Limb (tissue), 2 donors: ENCODE measurements around the gene ZNF423.

Experiments used
- DNase-seq, 2 donors: peaks; one replicate each; pipeline ENCODE4 v3.0.0-alpha.2; 2016; ENCODE audit errors: extremely low spot score in 2 of 2

Gene ZNF423

DNA sequence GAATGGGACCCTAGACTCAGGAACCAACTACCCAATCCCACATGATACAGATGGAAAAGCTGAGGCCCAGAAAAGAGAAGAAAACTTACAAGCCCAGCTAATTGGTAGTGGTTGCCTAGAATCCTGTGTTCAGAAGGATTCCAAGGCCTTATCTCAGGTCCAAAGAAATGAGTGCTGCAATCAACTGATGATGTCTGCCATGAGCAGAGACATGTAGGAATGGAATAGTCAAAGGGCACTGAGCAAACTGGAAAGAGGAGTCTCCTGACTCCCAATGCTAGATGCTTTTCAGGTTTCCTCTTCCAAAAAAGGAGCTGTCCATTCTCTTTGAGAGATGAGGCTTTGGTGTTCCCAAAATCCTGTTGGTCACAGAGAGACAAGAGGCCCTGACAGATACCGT, 210.6 kb downstream of the ZNF423 start:
- no peak for DNase-seq

DNA sequence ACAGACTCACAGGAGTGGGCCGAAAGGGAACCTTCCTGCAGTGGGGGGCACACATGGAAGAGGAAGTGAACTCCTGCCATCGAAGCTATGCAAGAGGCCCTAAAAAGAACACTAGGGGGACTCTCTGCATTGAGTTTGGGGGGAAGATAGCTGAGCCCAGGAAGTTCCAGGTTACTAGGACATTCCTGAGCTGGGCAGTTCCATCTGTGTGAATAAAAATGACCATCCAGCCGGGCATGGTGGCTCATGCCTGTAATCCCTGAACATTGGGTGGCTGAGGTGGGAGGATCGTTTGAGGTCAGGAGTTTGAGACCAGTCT, 211.8 kb downstream of the ZNF423 start:
- DNase-seq: no peak

DNA sequence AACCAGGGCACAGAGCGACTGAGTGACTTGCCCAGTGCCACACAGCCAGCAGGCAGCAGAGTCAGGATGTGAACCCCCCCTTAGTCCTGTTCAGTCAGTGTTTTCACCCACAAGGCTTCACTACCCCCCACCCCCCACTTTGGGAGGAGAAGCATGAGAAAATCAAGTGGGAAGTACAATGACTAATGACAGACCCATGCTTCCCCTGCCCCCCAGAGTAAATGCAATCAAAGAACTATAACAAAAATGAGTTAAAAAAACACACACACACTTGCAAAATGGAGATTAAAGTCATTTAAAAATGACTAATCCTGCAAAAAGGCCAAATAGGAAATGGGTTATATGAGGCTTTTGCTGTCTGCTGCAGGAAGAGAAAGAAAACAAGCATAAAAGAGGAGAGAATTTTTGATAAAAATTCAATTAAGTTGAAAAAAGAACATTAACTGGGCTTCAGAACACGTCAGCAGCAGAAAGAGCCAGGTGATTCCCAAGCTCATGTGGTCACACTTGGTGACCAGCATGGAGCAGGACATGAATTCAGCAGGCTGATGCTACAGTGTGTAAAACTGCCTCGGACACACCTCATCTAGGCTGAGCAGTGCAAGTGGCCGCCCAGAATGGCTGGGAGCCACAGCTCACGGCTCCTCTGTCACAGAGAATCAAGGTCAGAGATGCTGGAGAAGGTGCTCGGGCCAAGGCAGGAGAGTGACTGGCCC, 212.3 kb downstream of the ZNF423 start:
- no peak for DNase-seq

DNA sequence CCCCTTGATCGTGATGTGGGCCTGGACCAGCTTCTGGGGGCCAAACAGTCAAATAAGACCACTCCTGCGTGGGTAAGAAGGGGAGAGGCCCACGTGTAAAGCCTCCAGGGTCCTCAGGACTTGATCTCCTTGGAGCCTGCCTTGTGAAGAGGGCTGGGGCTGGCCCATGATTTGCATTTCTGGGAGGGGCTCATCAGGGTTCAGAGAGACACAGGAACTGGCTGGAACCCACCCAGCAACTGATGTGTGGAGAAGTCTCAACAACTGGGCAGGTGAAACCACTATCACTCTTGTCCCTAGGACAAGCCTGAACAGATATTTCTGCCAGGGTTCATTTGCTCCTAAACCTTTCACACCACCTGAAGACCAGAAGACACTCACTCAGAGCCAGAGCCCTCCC, 214.7 kb downstream of the ZNF423 start:
- DNase-seq: no peak

DNA sequence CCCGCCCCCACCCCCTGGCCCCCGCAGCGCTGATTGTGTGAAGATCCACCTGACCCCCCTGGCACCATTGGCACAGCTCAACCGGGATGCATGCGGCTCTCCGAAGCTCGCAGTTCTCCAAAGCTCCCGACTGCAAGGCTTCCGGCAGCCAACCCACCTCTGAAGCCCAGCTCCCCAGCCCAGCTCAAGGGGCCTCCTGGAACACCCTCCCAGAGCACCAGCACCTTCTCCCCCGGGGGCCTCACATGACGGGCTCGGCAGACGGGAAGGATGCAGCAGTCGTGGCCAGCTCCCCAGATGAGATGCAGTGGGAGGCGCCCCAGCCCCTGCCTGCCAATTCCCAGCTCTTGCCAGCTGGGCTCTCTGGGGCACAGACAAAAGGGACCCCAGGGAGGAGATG, 215.3 kb downstream of the ZNF423 start:
- no peak for DNase-seq

DNA sequence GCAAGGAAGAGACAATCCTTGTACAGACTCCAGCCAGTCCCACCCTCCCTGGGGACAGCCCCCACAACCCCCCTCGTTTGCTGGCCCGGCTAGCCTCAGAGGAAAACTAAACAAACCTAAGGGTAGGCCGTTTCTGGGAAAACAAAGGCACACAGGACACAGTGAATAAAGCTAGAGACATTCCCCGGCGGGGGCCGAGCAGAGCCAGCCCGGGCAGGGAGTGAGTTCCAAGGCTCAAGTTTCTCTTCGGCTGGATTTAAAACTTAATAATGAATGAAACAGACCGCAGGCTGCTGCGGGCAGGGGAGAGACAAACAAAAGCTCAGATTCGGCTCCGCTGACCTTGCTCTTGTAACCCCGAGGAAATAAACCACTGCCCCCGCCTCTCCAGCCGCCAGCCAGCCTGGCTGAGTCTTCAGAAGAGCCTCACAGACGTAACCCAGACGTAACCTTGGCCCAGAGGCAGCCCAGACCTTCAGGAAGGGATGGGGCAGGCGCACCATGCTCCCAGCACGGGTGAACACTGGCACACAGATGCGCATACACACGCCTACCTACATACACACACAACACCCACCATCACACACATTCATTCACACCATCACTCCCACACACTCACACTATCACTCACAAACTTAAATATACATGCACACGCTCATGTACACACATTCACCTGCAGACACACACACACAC, 216.0 kb downstream of the ZNF423 start:
- DNase-seq: peak; percentile 75 to 77

DNA sequence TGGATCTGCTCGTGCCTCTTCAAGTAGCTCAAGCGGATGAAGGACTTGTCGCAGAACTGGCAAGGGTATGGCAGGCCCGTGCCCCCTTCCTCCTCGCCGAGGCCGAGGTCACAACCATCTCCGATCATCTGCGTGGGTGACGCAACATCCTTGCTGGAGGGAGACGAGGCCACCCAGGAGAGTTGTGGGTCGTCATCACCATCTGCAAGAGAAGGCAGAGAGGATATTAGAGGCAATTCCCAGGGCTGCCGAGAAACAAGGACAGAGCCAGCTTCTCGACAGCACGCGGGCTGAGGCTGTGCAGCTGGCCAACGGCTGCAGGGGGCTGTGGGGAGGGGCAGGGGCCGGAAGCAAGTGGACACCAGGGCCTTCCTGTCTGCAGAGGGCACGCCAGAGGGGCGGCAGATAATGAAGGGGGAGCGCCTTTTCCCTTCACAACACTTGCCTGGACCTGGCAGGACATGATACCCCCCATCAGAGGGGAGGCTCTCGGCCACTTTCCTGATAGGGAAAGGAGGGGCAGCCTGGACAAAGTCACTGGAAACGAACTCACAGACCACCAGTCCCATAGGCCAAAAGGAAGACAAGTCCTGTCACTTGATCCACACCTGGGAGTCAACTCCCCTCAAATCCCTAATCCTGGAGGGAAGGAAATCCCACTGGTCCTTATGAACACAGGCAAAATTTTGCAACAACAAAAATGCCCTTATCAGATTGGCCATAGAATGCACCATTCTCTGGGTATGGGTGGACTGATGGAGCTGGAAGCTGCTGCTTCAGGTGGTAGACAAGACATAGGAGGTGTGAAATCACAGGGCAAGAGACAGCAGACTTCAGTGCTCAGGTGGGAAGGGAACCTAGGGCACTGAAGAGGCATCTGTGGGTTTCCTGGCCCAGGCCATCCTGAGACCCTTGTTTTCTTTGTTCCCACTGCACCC, 217.0 kb downstream of the ZNF423 start:
- no peak for DNase-seq

DNA sequence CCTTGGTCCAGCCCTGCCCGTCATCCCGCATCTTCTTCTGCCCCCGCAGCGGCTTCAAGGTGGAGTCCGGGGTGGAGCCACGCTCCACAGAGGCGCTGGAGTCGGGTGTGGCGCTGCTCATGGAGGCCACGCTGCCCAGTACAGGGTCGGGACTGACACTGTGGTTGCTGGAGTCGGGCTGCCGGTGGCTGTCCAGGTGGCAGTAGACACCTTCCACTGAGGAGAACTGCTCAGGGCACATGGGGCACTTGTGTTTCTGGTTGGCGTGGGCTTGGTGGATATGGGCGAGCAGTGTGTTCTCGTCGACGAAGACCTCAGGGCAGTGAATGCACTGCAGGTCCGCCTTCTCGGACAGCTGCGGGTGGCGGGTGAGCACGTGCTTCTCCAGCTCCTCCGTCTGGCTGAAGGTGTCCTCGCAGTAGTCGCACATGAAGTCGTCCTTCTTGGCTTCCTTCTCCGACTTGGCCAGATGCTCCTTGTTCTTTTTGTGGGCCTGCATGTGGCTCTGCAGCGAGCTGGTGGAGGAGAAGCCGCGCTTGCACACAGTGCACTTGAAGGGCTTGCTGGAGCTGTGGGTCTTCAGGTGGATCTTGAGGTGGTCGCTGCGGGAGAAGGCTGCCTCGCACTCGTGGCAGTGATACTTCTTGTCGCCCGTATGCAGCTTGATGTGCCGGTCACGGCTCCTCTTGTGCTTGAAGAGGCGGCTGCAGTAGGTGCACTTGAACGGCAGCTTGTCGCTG, 217.8 kb downstream of the ZNF423 start:
- no peak for DNase-seq

DNA sequence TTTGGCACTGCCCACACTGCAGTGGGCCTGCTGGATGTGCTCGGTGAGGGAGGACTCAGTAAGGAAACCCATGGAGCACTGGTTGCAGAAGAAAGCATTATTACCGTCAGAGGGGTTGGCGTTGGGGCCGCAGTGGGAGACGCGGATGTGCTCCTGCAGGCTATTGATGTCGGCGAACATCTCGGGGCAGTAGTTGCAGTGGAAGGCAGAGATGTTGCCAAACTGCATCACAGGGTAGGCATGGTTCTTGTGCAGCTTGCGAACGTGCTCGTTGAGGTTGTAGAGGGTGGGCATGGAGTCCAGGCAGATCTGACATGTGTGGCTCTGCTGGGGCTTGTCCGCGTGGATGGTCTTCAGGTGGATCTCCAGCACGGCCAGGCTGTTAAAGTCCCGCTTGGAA, 218.4 kb downstream of the ZNF423 start:
- no peak for DNase-seq

DNA sequence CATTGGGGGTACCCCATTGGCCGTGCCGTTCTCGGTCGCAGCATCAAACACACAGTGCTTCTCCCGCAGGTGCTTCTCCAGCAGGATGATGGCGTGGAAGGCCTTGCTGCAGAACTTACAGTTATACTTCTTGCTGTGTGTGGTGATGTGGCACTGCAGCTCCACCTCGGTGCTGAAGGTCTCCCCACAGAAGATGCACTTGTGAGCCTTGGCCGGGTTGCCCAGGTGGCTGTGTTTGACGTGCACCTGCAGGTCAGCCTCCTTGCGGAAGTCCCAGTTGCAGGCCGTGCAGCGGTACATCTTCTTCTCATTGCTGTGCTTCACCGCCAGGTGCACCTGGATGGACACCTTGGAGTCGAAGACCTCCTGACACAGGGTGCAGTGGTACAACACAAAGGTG, 219.3 kb downstream of the ZNF423 start:
- DNase-seq: no peak

DNA sequence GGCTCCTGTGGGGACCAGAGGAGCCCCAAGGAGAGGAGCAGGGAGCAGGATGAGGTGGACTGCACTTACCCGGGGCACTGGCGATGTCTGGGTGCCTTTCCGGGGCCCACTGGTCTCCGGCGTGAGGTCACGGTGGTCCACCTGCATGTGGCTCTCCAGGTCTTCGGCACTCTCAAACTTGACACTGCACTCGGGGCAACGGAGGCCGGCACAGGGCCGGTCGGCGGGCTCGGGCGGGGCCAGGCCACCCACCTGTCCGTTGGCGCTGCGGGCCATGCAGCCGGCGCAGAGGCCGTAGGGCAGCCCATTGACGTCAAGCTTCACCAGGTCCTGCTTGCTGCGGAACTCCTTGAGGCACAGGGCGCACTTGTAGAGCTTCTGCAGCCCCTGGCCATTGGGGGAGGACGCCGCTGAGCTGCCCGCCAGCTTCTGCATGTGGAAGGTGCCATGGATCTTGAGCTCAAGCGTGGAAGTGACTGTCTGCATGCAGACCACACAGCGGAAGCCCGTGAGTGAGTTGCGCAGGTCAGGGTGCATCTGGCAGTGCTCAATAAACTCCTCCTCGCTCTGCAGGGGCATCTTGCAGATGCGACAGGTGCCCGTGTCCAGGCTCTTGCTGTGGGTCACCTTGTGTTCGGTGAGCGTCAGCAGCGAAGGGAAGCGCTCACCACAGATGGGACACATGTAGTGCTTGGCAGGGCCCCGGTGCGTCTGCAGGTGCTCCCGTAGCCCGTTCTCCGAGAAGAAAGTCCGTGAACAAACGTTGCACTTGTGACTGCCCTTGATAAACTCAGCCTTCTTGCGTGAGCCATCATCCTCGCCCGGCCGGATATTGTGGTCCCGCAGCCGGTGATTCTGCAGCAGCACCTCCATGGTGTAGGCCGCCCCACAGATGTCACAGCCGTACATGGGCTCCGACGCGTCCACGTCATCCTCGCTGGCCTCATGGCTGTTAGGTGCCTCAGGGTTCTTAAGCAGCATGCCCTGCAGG, 220.0 kb downstream of the ZNF423 start:
- peak in 1 of 2 donors; percentile 21 for DNase-seq

DNA sequence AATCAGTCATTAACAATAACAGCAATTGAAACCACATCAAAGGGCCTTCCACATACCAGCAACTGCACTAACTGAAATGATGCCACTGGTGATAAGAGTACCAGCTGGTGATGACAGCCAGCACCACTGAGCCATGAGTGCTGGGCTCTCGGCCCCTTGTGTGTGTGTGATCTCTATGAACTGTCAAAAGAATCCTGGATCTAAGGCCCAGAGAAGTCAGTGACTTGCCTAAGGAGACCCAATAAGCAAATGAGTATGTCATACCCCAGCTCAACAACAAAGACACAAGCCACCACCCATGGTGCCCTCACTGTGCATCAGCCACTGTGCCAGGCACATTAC, 220.9 kb downstream of the ZNF423 start:
- peak in 1 of 2 donors; percentile 7 for DNase-seq

DNA sequence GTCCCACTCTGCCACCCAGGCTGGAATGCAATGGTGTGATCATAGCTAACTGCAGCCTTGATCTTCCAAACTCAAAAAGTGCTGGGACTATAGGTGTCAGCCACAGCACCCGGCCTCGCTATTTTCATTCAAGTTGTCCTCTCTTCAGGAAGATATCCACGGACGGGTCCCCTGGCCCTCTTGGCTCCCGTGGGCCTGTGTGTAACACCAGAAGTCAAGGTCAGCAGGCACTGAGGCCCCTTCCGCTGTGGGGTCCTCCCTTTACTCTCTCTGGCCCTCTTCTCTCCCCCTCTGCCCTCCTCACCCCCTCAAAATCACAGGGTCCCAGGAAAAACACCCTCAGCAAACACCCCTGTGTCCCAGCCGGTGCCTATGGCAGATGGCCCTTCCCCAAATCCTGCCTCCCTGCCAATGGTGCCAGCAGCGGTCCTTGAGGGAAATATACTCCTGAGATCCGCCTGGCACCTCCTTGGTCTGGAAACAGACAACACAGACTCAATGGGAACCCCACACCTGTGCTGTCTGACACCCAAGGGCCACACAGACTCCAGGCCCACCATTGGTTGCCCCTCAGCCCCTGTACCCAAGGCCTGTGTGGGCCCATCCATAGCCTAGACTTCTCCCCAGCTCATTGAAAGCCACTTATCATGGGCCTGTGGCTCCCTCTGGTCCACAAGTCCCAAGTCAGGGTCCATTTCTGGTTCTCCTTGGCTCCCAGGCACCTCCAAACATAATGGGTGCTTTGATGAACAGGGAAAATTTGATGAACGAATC, 221.5 kb downstream of the ZNF423 start:
- peak in 1 of 2 donors; percentile 12 for DNase-seq

DNA sequence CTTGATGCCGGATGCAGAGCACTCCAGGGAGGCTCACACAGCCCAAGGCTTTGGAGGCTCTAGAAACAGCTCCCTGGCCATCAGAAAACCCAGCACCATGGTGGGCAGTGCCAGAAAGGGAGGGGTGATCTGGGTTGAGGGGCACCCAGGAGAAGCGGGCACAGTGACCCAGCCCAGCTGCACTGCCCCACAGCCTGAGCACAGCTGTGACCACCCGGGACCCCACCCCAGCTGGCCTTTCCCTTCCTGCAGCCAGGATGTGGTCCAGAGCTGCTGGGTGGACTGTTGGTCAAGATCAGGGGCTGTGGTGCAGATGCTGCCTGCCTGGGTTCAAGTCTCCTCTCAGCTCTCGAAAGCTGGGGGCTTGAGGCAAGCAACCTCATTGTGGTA, 223.1 kb downstream of the ZNF423 start:
- DNase-seq: peak in 1 of 2 donors; percentile 18

DNA sequence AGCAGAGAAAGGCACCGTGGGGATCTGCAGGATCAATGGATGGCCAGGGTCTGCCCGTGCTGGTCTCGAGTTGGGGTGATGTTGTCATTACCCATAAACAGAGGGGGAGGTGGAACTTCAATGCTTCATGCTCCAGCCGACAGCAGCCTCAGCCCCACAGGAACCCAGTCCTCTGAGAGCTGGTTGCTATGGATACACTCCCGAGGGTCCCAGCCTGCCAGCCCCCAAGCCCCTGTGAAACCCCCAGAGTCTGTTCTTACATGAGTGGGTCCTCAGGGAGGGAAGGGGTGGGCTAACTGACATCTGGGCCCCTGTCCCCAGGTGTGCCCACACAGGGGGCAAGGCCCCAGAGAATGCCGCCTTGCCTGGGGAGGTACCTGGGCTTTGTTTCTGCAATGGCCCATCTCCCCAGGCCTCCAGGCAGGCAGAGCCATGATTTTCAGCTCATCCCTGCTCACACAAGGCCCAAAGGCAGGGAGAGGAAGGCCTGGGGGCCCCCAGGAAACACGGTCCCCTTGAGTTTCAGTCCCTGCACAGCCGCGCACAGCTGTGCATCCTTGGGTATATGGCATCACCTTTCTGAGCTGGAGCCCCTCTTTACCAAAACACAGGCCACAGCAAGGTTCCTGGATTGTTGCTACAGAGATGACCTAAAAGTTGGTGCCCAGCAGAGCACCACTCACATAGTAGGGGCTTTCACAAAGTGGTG, 223.7 kb downstream of the ZNF423 start:
- peak in 1 of 2 donors; percentile 28 for DNase-seq

DNA sequence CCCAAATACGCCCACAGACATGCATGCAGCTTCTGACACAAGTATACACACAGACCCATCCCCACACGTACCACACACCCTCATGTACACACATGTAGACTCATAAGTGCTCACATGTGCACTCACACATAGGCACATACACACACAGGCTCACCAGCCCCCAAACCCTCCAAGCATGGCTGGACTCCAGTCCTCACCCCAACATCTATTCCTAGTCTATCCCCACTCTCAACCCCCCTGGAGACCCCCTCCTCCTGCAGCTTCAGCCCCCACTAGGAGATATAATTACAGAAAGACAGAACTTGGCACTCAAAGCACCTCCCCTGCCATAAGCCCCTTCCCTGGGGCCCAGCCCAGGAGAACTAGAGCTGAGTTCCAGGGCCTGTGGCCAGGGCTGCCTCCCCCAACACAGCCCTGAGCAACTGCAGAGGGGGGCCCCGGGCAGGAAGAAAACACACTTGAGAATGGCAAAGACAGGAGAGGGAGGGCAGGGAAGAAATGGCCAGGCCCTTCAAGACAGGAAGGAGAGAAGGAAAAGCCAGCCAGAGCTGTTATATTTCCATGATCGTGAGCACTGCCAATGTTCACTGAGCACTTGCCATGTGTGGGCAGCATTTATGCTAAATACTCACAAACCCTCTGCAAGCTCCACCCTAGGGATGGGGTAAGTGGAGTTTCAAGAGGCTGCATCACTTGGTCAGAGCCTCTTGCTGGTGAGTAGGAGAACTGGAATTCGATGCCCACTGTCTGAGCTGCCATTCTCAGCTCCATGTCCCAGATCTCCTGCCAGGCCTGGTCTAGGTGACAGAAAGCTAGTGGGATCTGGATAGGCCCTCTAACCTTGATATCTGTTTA, 224.5 kb downstream of the ZNF423 start:
- peak; percentile 70 to 74 for DNase-seq

DNA sequence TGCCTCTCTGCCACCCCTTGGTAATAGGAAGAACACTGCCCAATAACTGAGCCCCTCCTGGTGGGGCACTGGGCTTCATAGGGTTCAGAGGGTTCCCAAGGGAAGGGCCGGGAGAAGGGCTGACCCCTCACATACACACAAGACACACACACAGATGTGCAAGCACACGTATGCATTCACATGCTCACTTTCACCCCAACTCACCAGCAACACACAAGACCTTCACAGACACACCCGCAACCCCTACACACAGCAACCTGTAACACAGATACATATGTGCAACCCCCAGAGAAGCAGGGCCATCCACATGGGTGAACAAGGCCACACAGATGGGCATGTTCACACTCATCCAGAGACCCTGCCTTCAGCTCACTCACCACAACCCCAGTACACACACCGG, 225.1 kb downstream of the ZNF423 start:
- DNase-seq: no peak

DNA sequence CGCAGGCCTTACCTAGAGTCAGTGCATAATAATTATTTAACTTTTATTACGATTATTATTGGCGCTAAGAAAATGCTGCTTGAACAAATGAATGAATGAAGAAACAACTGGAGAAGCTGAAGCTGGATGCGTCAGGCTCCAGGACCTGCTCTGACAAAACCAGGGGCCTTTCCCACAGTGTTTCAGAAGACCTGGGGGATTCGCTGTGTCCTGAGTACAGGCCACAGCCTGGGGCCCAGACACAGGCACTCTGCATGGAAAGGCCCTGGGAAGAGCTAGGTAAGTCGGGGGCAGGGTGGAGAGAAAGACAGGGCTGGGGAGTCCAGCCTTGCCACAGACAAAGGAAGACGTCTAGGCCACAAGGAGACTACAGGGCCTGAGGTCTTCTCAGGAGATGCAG, 226.1 kb downstream of the ZNF423 start:
- DNase-seq: peak in 1 of 2 donors; percentile 12
